Duodenal mucosa (tissue), 2 donors: ENCODE measurements around the gene CDH13.

Experiments used
- H3K27ac ChIP-seq: one replicate; pipeline ENCODE4 v1.7.0; 2013; ENCODE audit warnings: low read depth, low read length
- H3K27me3 ChIP-seq, 2 donors: one replicate each; pipeline ENCODE4 v1.7.0; 2013; ENCODE audit warnings: low read length in 2 of 2, control low read depth in 1 of 2; ENCODE audit not compliant: insufficient read depth in 2 of 2, control insufficient read depth in 1 of 2
- H3K36me3 ChIP-seq, 2 donors: one replicate each; pipeline ENCODE4 v1.7.0; 2013; ENCODE audit warnings: low read length in 2 of 2, control low read depth in 1 of 2; ENCODE audit not compliant: insufficient read depth in 2 of 2, control insufficient read depth in 1 of 2
- H3K4me1 ChIP-seq, 2 donors: one replicate each; pipeline ENCODE4 v1.7.0; 2013; ENCODE audit warnings: low read length in 2 of 2, control low read depth in 1 of 2; ENCODE audit not compliant: insufficient read depth in 2 of 2, control insufficient read depth in 1 of 2
- H3K4me3 ChIP-seq, 2 donors: one replicate each; pipeline ENCODE4 v1.7.0; 2013; ENCODE audit warnings: low read length in 2 of 2, low read depth in 1 of 2
- H3K9ac ChIP-seq, 2 donors: one replicate each; pipeline ENCODE4 v1.7.0; 2013; ENCODE audit warnings: low read length in 2 of 2, low read depth in 1 of 2
- H3K9me3 ChIP-seq, 2 donors: one replicate each; pipeline ENCODE4 v1.7.0; 2013; ENCODE audit warnings: low read length in 2 of 2, control low read depth in 1 of 2; ENCODE audit not compliant: control insufficient read depth in 1 of 2

CDH13 gene

GRCh38 chr16:83706394-83706793 lies 1079.6 kb downstream of the CDH13 start:
- Histone ChIP-seq H3K27me3 (no peaks in the 10 kb centered on the region), H3K4me3 (no peak overlapping the region), H3K9ac (no peak overlapping the region), H3K27ac (no peak overlapping the region), H3K9me3 (no peaks in the 10 kb centered on the region), H3K36me3 (no peaks in the 10 kb centered on the region), H3K4me1 (no peaks in the 10 kb centered on the region)

- Histone ChIP-seq H3K27ac (no peak overlapping the region), H3K9ac (no peak overlapping the region)
Measured at GRCh38 chr16:83711069-83711468, 1084.3 kb downstream of the CDH13 start.

GRCh38 chr16:83713597-83713996 lies 1086.8 kb downstream of the CDH13 start:
- H3K27ac ChIP-seq, result no peak overlapping the region

More at GRCh38 chr16:83711069-83711468, 1084.3 kb downstream of the CDH13 start:
- Histone ChIP-seq H3K9me3 (no peaks in the 10 kb centered on the region), H3K4me3 (no peak overlapping the region), H3K36me3 (no peaks in the 10 kb centered on the region), H3K27me3 (no peaks in the 10 kb centered on the region), H3K4me1 (no peaks in the 10 kb centered on the region)

GRCh38 chr16:83714286-83714685 lies 1087.5 kb downstream of the CDH13 start:
- H3K27ac ChIP-seq, result no peak overlapping the region
- no peaks in the 10 kb centered on the region for H3K36me3 ChIP-seq
- no peak overlapping the region for H3K4me3 ChIP-seq
- no peaks in the 10 kb centered on the region for H3K4me1 ChIP-seq
- H3K9me3 ChIP-seq, result no peaks in the 10 kb centered on the region
- no peaks in the 10 kb centered on the region for H3K27me3 ChIP-seq
- no peak overlapping the region for H3K9ac ChIP-seq

More at GRCh38 chr16:83713597-83713996, 1086.8 kb downstream of the CDH13 start:
- H3K36me3 ChIP-seq, result no peaks in the 10 kb centered on the region
- H3K4me3 ChIP-seq, result no peak overlapping the region
- no peaks in the 10 kb centered on the region for H3K4me1 ChIP-seq
- H3K27me3 ChIP-seq, result no peaks in the 10 kb centered on the region
- H3K9ac ChIP-seq, result no peak overlapping the region
- no peaks in the 10 kb centered on the region for H3K9me3 ChIP-seq

GRCh38 chr16:83715217-83715920 lies 1088.6 kb downstream of the CDH13 start:
- no peaks in the 10 kb centered on the region for H3K4me1 ChIP-seq
- no peak overlapping the region for H3K4me3 ChIP-seq
- H3K9ac ChIP-seq, result no peak overlapping the region
- no peaks in the 10 kb centered on the region for H3K9me3 ChIP-seq
- no peak overlapping the region for H3K27ac ChIP-seq
- no peaks in the 10 kb centered on the region for H3K36me3 ChIP-seq
- H3K27me3 ChIP-seq, result no peaks in the 10 kb centered on the region

- no peaks in the 10 kb centered on the region for H3K4me1 ChIP-seq
- no peak overlapping the region for H3K4me3 ChIP-seq
- H3K9me3 ChIP-seq, result no peaks in the 10 kb centered on the region
- H3K27ac ChIP-seq, result no peak overlapping the region
- no peak overlapping the region for H3K9ac ChIP-seq
- no peaks in the 10 kb centered on the region for H3K27me3 ChIP-seq
- no peaks in the 10 kb centered on the region for H3K36me3 ChIP-seq
Measured at GRCh38 chr16:83717308-83717707, 1090.5 kb downstream of the CDH13 start.

- no peak overlapping the region for H3K27ac ChIP-seq
- H3K36me3 ChIP-seq, result no peaks in the 10 kb centered on the region
- no peak overlapping the region for H3K9ac ChIP-seq
- H3K9me3 ChIP-seq, result no peaks in the 10 kb centered on the region
- no peaks in the 10 kb centered on the region for H3K27me3 ChIP-seq
- H3K4me3 ChIP-seq, result no peak overlapping the region
- H3K4me1 ChIP-seq, result no peaks in the 10 kb centered on the region
Measured at GRCh38 chr16:83717814-83718213, 1091.0 kb downstream of the CDH13 start.

- Histone ChIP-seq H3K27me3 (no peaks in the 10 kb centered on the region), H3K4me3 (no peak overlapping the region), H3K27ac (no peak overlapping the region), H3K4me1 (no peaks in the 10 kb centered on the region), H3K9ac (no peak overlapping the region), H3K36me3 (no peaks in the 10 kb centered on the region), H3K9me3 (no peaks in the 10 kb centered on the region)
Measured at GRCh38 chr16:83720213-83720612, 1093.4 kb downstream of the CDH13 start.

- H3K4me3 ChIP-seq, result no peak overlapping the region
- H3K9ac ChIP-seq, result no peak overlapping the region
- H3K36me3 ChIP-seq, result no peaks in the 10 kb centered on the region
- H3K4me1 ChIP-seq, result no peaks in the 10 kb centered on the region
- H3K27ac ChIP-seq, result no peak overlapping the region
- H3K9me3 ChIP-seq, result no peaks in the 10 kb centered on the region
- H3K27me3 ChIP-seq, result no peaks in the 10 kb centered on the region
Measured at GRCh38 chr16:83720981-83721380, 1094.2 kb downstream of the CDH13 start.

GRCh38 chr16:83721676-83722075 lies 1094.9 kb downstream of the CDH13 start:
- no peaks in the 10 kb centered on the region for H3K4me1 ChIP-seq
- no peak overlapping the region for H3K4me3 ChIP-seq
- no peaks in the 10 kb centered on the region for H3K9me3 ChIP-seq
- no peak overlapping the region for H3K27ac ChIP-seq
- H3K27me3 ChIP-seq, result no peaks in the 10 kb centered on the region
- H3K9ac ChIP-seq, result no peak overlapping the region
- no peaks in the 10 kb centered on the region for H3K36me3 ChIP-seq
